Activated CD4-positive, alpha-beta T cell treated with anti-CD3 and anti-CD28 coated beads for 24 hours (primary cell): ENCODE data around the gene PKP4.

ENCODE experiments used
- DNase-seq, 2 donors: peaks; one replicate each; pipeline ENCODE4 v3.0.0-alpha.2; 2020; ENCODE audit warnings: low read depth in 2 of 2

PKP4 gene

GRCh38 chr2:158586491-158586890 lies 129.7 kb downstream of the PKP4 start:
- DNase-seq: no peak

GRCh38 chr2:158589303-158589702 lies 132.6 kb downstream of the PKP4 start:
- no peak for DNase-seq

GRCh38 chr2:158598862-158599517 lies 142.2 kb downstream of the PKP4 start:
- no peak for DNase-seq

GRCh38 chr2:158599609-158600008 lies 142.9 kb downstream of the PKP4 start:
- no peak for DNase-seq

GRCh38 chr2:158600155-158600802 lies 143.5 kb downstream of the PKP4 start:
- no peak for DNase-seq

- no peak for DNase-seq
Measured at GRCh38 chr2:158602027-158602426, 145.3 kb downstream of the PKP4 start.

GRCh38 chr2:158603205-158603604 lies 146.5 kb downstream of the PKP4 start:
- DNase-seq: no peak

GRCh38 chr2:158603986-158604385 lies 147.2 kb downstream of the PKP4 start:
- DNase-seq: no peak

- DNase-seq: no peak
Measured at GRCh38 chr2:158610059-158610458, 153.3 kb downstream of the PKP4 start.

- DNase-seq: no peak
Measured at GRCh38 chr2:158616480-158617000, 159.8 kb downstream of the PKP4 start.

- no peak for DNase-seq
Measured at GRCh38 chr2:158618891-158619490, 162.2 kb downstream of the PKP4 start.

GRCh38 chr2:158619496-158619895 lies 162.7 kb downstream of the PKP4 start:
- no peak for DNase-seq

- DNase-seq: no peak
Measured at GRCh38 chr2:158620656-158621055, 163.9 kb downstream of the PKP4 start.

- DNase-seq: no peak
Measured at GRCh38 chr2:158624071-158624667, 167.4 kb downstream of the PKP4 start.

- DNase-seq: no peak
Measured at GRCh38 chr2:158624961-158625360, 168.2 kb downstream of the PKP4 start.

GRCh38 chr2:158629116-158629515 lies 172.4 kb downstream of the PKP4 start:
- DNase-seq: no peak

GRCh38 chr2:158633261-158633660 lies 176.5 kb downstream of the PKP4 start:
- DNase-seq: no peak

- DNase-seq: no peak
Measured at GRCh38 chr2:158634627-158635026, 177.9 kb downstream of the PKP4 start.

GRCh38 chr2:158635961-158636601 lies 179.3 kb downstream of the PKP4 start:
- no peak for DNase-seq

GRCh38 chr2:158637357-158637756 lies 180.6 kb downstream of the PKP4 start:
- DNase-seq: no peak

- DNase-seq: no peak
Measured at GRCh38 chr2:158644139-158644538, 187.4 kb downstream of the PKP4 start.

- no peak for DNase-seq
Measured at GRCh38 chr2:158645299-158645698, 188.5 kb downstream of the PKP4 start.
